Lower leg skin (tissue), 3 donors: ENCODE measurements around the gene PGAM5.

ENCODE experiments used
- CTCF ChIP-seq, 3 donors: fragments of 450-650 bp; IDR thresholded peaks; one replicate each; pipeline ENCODE4 v1.5.1; 2016; ENCODE audit warnings: antibody characterized with exemption in 3 of 3, mild to moderate bottlenecking in 3 of 3, moderate library complexity in 2 of 3
- POLR2A ChIP-seq, 2 donors: fragments of 450-650 bp; IDR thresholded peaks; one replicate each; pipeline ENCODE4 v1.6.1; 2016 to 2017; ENCODE audit warnings: antibody characterized with exemption in 2 of 2, mild to moderate bottlenecking in 1 of 2, moderate library complexity in 1 of 2

GRCh38 chr12:132729541-132730320 lies 19.1 kb downstream of the PGAM5 start:
- TF ChIP-seq POLR2A (IDR thresholded peaks at IDR 0.05), result no peak
- TF ChIP-seq CTCF (IDR thresholded peaks at IDR 0.05), result no peak
